H1 (cell line): Measurements from ENCODE around the gene GARNL3. TPM values are rescaled to one million over a fixed set of nuclear protein-coding genes. Genes with fewer than 3 reads are reported as not detected.

ENCODE experiments used
- CTCF ChIA-PET: fragments of 300-600 bp; sonication (Branson Sonifier 250); formaldehyde crosslinking; loops from one replicate; lab custom pipeline; 2021; ENCODE audit not compliant: partially characterized antibody; lab: Charles Lee
- POLR2A ChIA-PET: fragments of 300-600 bp; sonication (Branson Sonifier 250); formaldehyde crosslinking; loops from one replicate; lab custom pipeline; 2021; ENCODE audit warnings: inconsistent platforms; ENCODE audit not compliant: partially characterized antibody; lab: Charles Lee
- DNase-seq, 2 experiments: peaks; one replicate each; pipeline versions ENCODE4 v3.0.0 to v3.0.0-alpha.2; 2010 to 2022; ENCODE audit warnings: low spot score in 2 of 2, low read depth in 1 of 2, mixed read lengths in 1 of 2
- FAIRE-seq: peaks from 2 replicates; lab custom pipeline; 2011; peaks lifted over from hg19 to GRCh38; lab: Jason Lieb, UNC
- H2AFZ ChIP-seq: 2 replicates; pipeline ENCODE4 v1.8.1; 2012; ENCODE audit warnings: low read length, inconsistent platforms
- H2AK5ac ChIP-seq: 2 replicates; pipeline ENCODE4 v1.6.1; 2013; ENCODE audit warnings: low read depth, low read length
- H2BK120ac ChIP-seq: replicated peaks from 2 replicates; pipeline ENCODE3; 2013; ENCODE audit warnings: low read depth, low read length, inconsistent platforms
- H2BK12ac ChIP-seq: 2 replicates; pipeline ENCODE4 v1.6.1; 2013; ENCODE audit warnings: low read depth, low read length
- H2BK15ac ChIP-seq: 2 replicates; pipeline ENCODE4 v1.6.1; 2013; ENCODE audit warnings: low read length
- H2BK20ac ChIP-seq: 2 replicates; pipeline ENCODE4 v1.6.1; 2013; ENCODE audit warnings: low read length
- H2BK5ac ChIP-seq: 2 replicates; pipeline ENCODE4 v1.6.1; 2013; ENCODE audit warnings: low read depth, low read length
- H3K14ac ChIP-seq: 2 replicates; pipeline ENCODE4 v1.6.1; 2013; ENCODE audit warnings: inconsistent platforms; ENCODE audit not compliant: insufficient read length
- H3K18ac ChIP-seq: 2 replicates; pipeline ENCODE4 v1.6.1; 2013; ENCODE audit warnings: low read length; ENCODE audit errors: extremely low read depth
- H3K23ac ChIP-seq: 2 replicates; pipeline ENCODE4 v1.6.1; 2013; ENCODE audit warnings: inconsistent platforms; ENCODE audit not compliant: insufficient read length
- H3K23me2 ChIP-seq: 2 replicates; pipeline ENCODE4 v1.6.1; 2013; ENCODE audit warnings: low read depth, low read length
- H3K27ac ChIP-seq: 2 replicates; pipeline ENCODE4 v1.6.1; 2011; ENCODE audit warnings: low read depth, low read length, inconsistent platforms
- H3K27me3 ChIP-seq, 4 experiments: replicated peaks in 1 of 4; 1 replicate in 1 of 4; 2 replicates in 3 of 4; pipeline versions ENCODE4 v1.6.1 to v1.8.1; 2011 to 2013; ENCODE audit warnings: low read length in 3 of 4, mild to moderate bottlenecking in 3 of 4, inconsistent platforms in 2 of 4, mixed read lengths in 2 of 4, moderate library complexity in 1 of 4; ENCODE audit not compliant: control insufficient read depth in 3 of 4, insufficient read depth in 3 of 4; ENCODE audit errors: extremely low read depth in 1 of 4
- H3K36me3 ChIP-seq, 4 experiments: 2 replicates each; pipeline versions ENCODE4 v1.6.1 to v1.8.1; 2011 to 2013; ENCODE audit warnings: mild to moderate bottlenecking in 4 of 4, low read length in 3 of 4, moderate library complexity in 2 of 4, control low read depth in 1 of 4, inconsistent platforms in 1 of 4; ENCODE audit not compliant: insufficient read depth in 4 of 4, control insufficient read depth in 2 of 4
- H3K4ac ChIP-seq: replicated peaks from 2 replicates; pipeline ENCODE3; 2013; ENCODE audit warnings: low read length, low read depth, mixed read lengths, inconsistent platforms; ENCODE audit not compliant: insufficient read length
- H3K4me1 ChIP-seq, 4 experiments: replicated peaks in 1 of 4; 1 replicate in 1 of 4; 2 replicates in 3 of 4; pipeline versions ENCODE4 v1.6.1 to v1.8.1; 2011 to 2013; ENCODE audit warnings: low read length in 3 of 4, inconsistent platforms in 2 of 4, mixed read lengths in 1 of 4; ENCODE audit not compliant: insufficient read depth in 4 of 4, control insufficient read depth in 3 of 4
- H3K4me2 ChIP-seq, 2 experiments: 2 replicates each; pipeline versions ENCODE4 v1.6.1 to v1.8.1; 2011 to 2013; ENCODE audit warnings: low read depth in 2 of 2, low read length in 2 of 2, control low read depth in 1 of 2, inconsistent platforms in 1 of 2, mild to moderate bottlenecking in 1 of 2; ENCODE audit not compliant: insufficient read depth in 1 of 2
- H3K4me3 ChIP-seq, 4 experiments: fragments of 200-600, 300-600 bp in 1 of 4; sonication (generic), shearing (Covaris generic), sonication (Bioruptor Twin) in 1 of 4; 2 replicates each; pipeline versions ENCODE4 v1.5.1 to v1.8.1; 2011 to 2016; ENCODE audit warnings: low read length in 4 of 4, low read depth in 3 of 4, control low read depth in 2 of 4, inconsistent platforms in 2 of 4, mild to moderate bottlenecking in 2 of 4, mixed read lengths in 1 of 4, moderate library complexity in 1 of 4; ENCODE audit not compliant: insufficient read depth in 2 of 4; ENCODE audit errors: extremely low read depth in 1 of 4
- H3K56ac ChIP-seq: replicated peaks from 2 replicates; pipeline ENCODE3; 2013; ENCODE audit warnings: low read depth, mild to moderate bottlenecking, mixed read lengths, low read length, inconsistent platforms; ENCODE audit not compliant: insufficient read length
- H3K79me1 ChIP-seq: 2 replicates; pipeline ENCODE4 v1.6.1; 2013; ENCODE audit warnings: low read depth, low read length, control low read depth
- H3K79me2 ChIP-seq, 2 experiments: 2 replicates each; pipeline versions ENCODE4 v1.6.1 to v1.8.1; 2012 to 2013; ENCODE audit warnings: low read length in 2 of 2, mild to moderate bottlenecking in 2 of 2, inconsistent platforms in 1 of 2; ENCODE audit not compliant: insufficient read depth in 2 of 2, control insufficient read depth in 1 of 2
- H3K9ac ChIP-seq, 4 experiments: replicated peaks in 1 of 4; 1 replicate in 1 of 4; 2 replicates in 3 of 4; pipeline versions ENCODE4 v1.6.1 to v1.8.1; 2011 to 2013; ENCODE audit warnings: low read depth in 3 of 4, low read length in 3 of 4, control low read depth in 2 of 4, mild to moderate bottlenecking in 2 of 4, moderate library complexity in 2 of 4, inconsistent platforms in 1 of 4; ENCODE audit errors: extremely low read depth in 1 of 4
- H3K9me3 ChIP-seq, 2 experiments: 2 replicates each; pipeline versions ENCODE4 v1.6.1 to v1.8.1; 2012 to 2013; ENCODE audit warnings: mild to moderate bottlenecking in 2 of 2, moderate library complexity in 2 of 2, control low read depth in 1 of 2, inconsistent platforms in 1 of 2, low read depth in 1 of 2, low read length in 1 of 2, mixed read lengths in 1 of 2; ENCODE audit not compliant: insufficient read depth in 2 of 2
- H4K20me1 ChIP-seq, 2 experiments: replicated peaks in 1 of 2; 2 replicates each; pipeline versions ENCODE3 to v1.8.1; 2011 to 2013; ENCODE audit warnings: inconsistent platforms in 2 of 2, low read length in 2 of 2, mild to moderate bottlenecking in 1 of 2; ENCODE audit not compliant: insufficient read depth in 2 of 2, control insufficient read depth in 1 of 2
- H4K5ac ChIP-seq: 2 replicates; pipeline ENCODE4 v1.6.1; 2013; ENCODE audit warnings: low read length, low read depth, mixed read lengths, inconsistent platforms; ENCODE audit not compliant: insufficient read length
- H4K8ac ChIP-seq: 2 replicates; pipeline ENCODE4 v1.8.0; 2013; ENCODE audit warnings: mild to moderate bottlenecking, moderate library complexity, low read length, inconsistent platforms; ENCODE audit not compliant: insufficient read depth; ENCODE audit errors: extremely low read depth
- H4K91ac ChIP-seq: replicated peaks from 2 replicates; pipeline ENCODE3; 2013; ENCODE audit warnings: low read length, mixed read lengths, inconsistent platforms; ENCODE audit not compliant: insufficient read length
- BACH1 ChIP-seq: IDR thresholded peaks from 2 replicates; pipeline ENCODE4 v1.6.1; 2012; ENCODE audit warnings: low read length, improper control_type of control experiment
- CEBPB ChIP-seq: IDR thresholded peaks from 2 replicates; pipeline ENCODE4 v1.6.1; 2012; ENCODE audit warnings: low read depth, low read length
- CHD1 ChIP-seq: IDR thresholded peaks from 2 replicates; pipeline ENCODE4 v1.6.1; 2012; ENCODE audit warnings: low read depth, low read length, improper control_type of control experiment
- JUN ChIP-seq: IDR thresholded peaks from 2 replicates; pipeline ENCODE4 v1.6.1; 2011; ENCODE audit warnings: low read depth, mild to moderate bottlenecking, improper control_type of control experiment, low read length
- NANOG ChIP-seq: IDR thresholded peaks from 2 replicates; pipeline ENCODE4 v1.6.1; 2011; ENCODE audit warnings: low read length, low read depth, mild to moderate bottlenecking, inconsistent platforms; ENCODE audit not compliant: insufficient read depth, poor library complexity, severe bottlenecking
- RXRA ChIP-seq: IDR thresholded peaks from 2 replicates; pipeline ENCODE4 v1.6.1; 2011; ENCODE audit warnings: low read depth, mild to moderate bottlenecking, low read length, moderate library complexity; ENCODE audit not compliant: insufficient read depth
- SIX5 ChIP-seq: IDR thresholded peaks from 2 replicates; pipeline ENCODE4 v1.6.1; 2011; ENCODE audit warnings: mild to moderate bottlenecking, low read depth, low read length
- TAF1 ChIP-seq: IDR thresholded peaks from 2 replicates; pipeline ENCODE4 v1.6.1; 2011; ENCODE audit warnings: mild to moderate bottlenecking, low read depth, low read length
- TAF7 ChIP-seq: optimal IDR thresholded peaks from 2 replicates; pipeline ENCODE3; 2011; ENCODE audit warnings: low read depth, mild to moderate bottlenecking, inconsistent platforms, low read length, moderate library complexity, borderline replicate concordance
- TCF12 ChIP-seq: IDR thresholded peaks from 2 replicates; pipeline ENCODE4 v1.6.1; 2011; ENCODE audit warnings: low read depth, mild to moderate bottlenecking, low read length
- YY1 ChIP-seq: IDR thresholded peaks from 2 replicates; pipeline ENCODE4 v1.6.1; 2011; ENCODE audit warnings: low read depth, mild to moderate bottlenecking, low read length
- WGBS, 2 experiments: shearing (Covaris generic) in 1 of 2; methylation state at CpG; one replicate each; pipeline versions ENCODE4 v1.1.6 to v1.1.7; 2013 to 2015; ENCODE audit warnings: low lambda C conversion rate in 2 of 2, mixed read lengths in 2 of 2, inconsistent platforms in 1 of 2, low coverage in 1 of 2, missing lambda C conversion rate in 1 of 2; ENCODE audit not compliant: insufficient replicate concordance in 2 of 2, insufficient coverage in 1 of 2, insufficient read length in 1 of 2; ENCODE audit errors: extremely low coverage in 1 of 2, missing lambda C conversion rate in 1 of 2; 5-methylcytosine and 5-hydroxymethylcytosine counted together
- polyA plus RNA-seq, 7 experiments: library from polyadenylated mRNA; depleted of rRNA in 3 of 7; stranded (reverse) in 5 of 7; unstranded in 2 of 7; fragments of >200 nt in 5 of 7; fragments of 200-250 nt in 2 of 7; gene quantifications; 1 replicate in 5 of 7; 2 replicates in 1 of 7; 4 replicates in 1 of 7; pipeline versions ENCODE4 v1.2.1 to v1.2.3, GENCODE V29; 2011 to 2013; ENCODE audit warnings: missing spikeins in 2 of 7, mixed read lengths in 2 of 7
- total RNA-seq: library from RNA; stranded (reverse); fragmentation: NEBNext Ultra II Directional; extraction: Animal tissue kit (Norgen Biotek cat#: 25700); gene quantifications from 2 replicates; pipeline ENCODE4 v1.2.1, GENCODE V29; 2021

Gene GARNL3
- total and polyA plus RNA-seq, 2 of the 8 experiments (the other 6 are each of a cell fraction or from before 2014, with no cell fraction given), result 6.5 to 18.3 TPM

DNA sequence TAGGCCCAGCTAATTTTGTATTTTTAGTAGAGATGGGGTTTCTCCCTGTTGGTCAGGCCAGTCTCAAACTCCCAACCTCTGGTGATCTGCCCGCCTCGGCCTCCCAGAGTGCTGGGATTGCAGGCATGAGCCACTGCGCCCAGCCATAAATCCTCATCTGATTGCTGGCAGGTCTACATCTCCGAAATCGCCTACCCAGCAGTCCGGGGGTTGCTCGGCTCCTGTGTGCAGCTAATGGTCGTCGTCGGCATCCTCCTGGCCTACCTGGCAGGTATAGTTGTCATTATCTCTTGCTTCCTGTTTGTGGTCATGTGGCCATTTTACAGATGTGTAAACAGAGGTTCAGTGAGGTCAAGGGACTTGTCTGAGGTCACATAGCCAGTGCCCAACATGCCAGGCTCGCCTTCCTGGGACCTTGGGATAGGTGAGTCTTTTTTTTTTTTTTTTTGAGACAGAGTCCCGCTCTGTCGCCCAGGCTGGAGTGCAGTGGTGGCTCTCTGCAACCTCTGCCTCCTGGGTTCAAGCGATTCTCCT lies 135.2 kb downstream of the GARNL3 start:
- Histone ChIP-seq H3K23ac (no peak overlapping the region), H2BK120ac (no peak overlapping the region), H3K23me2 (peaks cover 14% of the 10 kb centered on the region), H3K4me3 (no peak overlapping the region), H2AK5ac (no peak overlapping the region), H2BK20ac (no peak overlapping the region), H4K8ac (no peak overlapping the region), H3K36me3 (peaks cover 0 to 11% (median 4%) of the 10 kb centered on the region in 4 experiments; a peak in 5 of 8 replicates), H4K20me1 (peaks cover 10 to 14% of the 10 kb centered on the region in 2 experiments), H3K9ac (no peak overlapping the region), H2BK15ac (no peak overlapping the region), H3K9me3 (no peaks in the 10 kb centered on the region), H3K79me1 (peaks cover 3% of the 10 kb centered on the region), H2AFZ (no peak overlapping the region), H3K18ac (no peak overlapping the region), H3K27ac (no peak overlapping the region), H3K4ac (no peak overlapping the region), H3K56ac (no peak overlapping the region), H2BK5ac (no peak overlapping the region), H3K4me1 (peaks cover 0 to 15% (median 6%) of the 10 kb centered on the region in 4 experiments; a peak in 6 of 7 replicates), H3K14ac (no peak overlapping the region), H2BK12ac (no peak overlapping the region), H3K79me2 (peaks cover 0 to 15% of the 10 kb centered on the region in 2 experiments; a peak in 1 of 4 replicates), H3K4me2 (no peak overlapping the region), H4K91ac (no peak overlapping the region), H3K27me3 (peaks cover 0 to 6% (median 0%) of the 10 kb centered on the region in 4 experiments; a peak in 3 of 7 replicates), H4K5ac (no peak overlapping the region)
- 93% methylated on average over 12 of the region's 14 CpGs; no CpG with 5 or more reads in 1 of the 2 experiments for WGBS, 2 experiments
- CTCF ChIA-PET, result interaction anchor here (1.0 to 4.8 kb wide), 8 partner anchors 18 to 194 kb away, joined by 3 to 21 read pairs (median 6); no protein-coding TSS in a partner anchor
- TF ChIP-seq CHD1 (no peak), BACH1 (no peak), NANOG (no peak), TAF1 (no peak), TAF7 (no peak), JUN (no peak), YY1 (no peak), CEBPB (no peak), SIX5 (no peak), TCF12 (no peak), RXRA (no peak)
- DNase-seq (no peak), FAIRE-seq (no peak)
- POLR2A ChIA-PET, result interaction anchor here (1.5 to 3.5 kb wide), 3 partner anchors 10 to 51 kb away, joined by 3 to 24 read pairs (median 4); partner anchors contain the start of genes LRSAM1 and RPL12
